ENCODE results near the gene TBCB. TPM values are rescaled to one million over a fixed set of nuclear protein-coding genes. Genes with fewer than 3 reads are reported as not detected.
"Not testable (repeated sequence)": the region's sequence is repeated elsewhere in the genome, so short reads cannot be mapped to it uniquely, and the experiment has no call there.

The TBCB gene
- total RNA-seq, 2 donors from 2014 or later, result 49.8 to 71.3 TPM

DNA sequence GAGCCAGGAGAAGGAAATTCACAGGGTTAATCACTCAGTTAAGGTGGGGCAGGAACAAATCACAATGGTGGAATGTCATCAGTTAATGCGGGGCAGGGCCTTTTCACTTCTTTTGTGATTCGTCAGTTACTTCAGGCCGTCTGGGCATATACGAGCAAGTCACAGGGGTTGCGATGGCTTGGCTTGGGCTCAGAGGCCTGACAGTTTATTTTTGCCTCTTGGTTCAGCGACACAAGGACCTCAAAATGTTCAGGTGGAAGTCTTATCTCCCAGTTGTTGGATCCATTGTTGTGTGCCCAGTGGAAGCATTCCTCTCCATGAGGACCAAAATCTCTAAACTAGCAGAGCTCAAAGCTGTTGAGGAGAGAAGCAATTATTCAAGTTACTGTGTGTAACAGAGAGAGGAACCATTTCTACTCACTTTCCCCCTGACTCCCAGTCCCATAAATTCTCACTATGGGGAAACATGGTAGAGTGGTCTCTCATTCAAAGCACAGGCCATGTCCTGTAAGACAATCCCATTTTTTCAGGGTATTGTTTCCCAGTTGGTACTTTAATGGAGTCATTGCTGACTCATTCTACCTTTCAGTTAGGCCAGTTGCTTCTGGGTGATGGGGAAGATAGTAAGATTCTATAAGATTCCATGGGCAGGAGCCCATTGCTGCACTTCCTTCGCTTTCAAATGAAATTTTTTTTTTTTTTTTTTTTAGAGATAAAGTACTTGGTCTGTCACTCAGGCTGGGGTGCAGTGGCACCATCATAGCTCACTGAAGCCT lies 45.7 kb downstream of the TBCB start:
- DNase-seq (no peak), ATAC-seq (no peak)
- Histone ChIP-seq H3K4me3 (no peak overlapping the region), H3K4me1 (no peaks in the 10 kb centered on the region), H3K27me3 (no peaks in the 10 kb centered on the region), H3K27ac (no peak overlapping the region), H3K36me3 (replicated peaks in 1 of 2; ENCODE audit: insufficient read depth in 1 of 2, low read depth in 2 of 2) (no peaks in the 10 kb centered on the region), H3K9me3 (no peaks in the 10 kb centered on the region)
- WGBS, 2 donors, result 88 to 89% methylated on average over 7 of the region's 7 CpGs
- TF ChIP-seq POLR2A (IDR thresholded peaks at IDR 0.05), result no peak
- TF ChIP-seq, protein P1, sequence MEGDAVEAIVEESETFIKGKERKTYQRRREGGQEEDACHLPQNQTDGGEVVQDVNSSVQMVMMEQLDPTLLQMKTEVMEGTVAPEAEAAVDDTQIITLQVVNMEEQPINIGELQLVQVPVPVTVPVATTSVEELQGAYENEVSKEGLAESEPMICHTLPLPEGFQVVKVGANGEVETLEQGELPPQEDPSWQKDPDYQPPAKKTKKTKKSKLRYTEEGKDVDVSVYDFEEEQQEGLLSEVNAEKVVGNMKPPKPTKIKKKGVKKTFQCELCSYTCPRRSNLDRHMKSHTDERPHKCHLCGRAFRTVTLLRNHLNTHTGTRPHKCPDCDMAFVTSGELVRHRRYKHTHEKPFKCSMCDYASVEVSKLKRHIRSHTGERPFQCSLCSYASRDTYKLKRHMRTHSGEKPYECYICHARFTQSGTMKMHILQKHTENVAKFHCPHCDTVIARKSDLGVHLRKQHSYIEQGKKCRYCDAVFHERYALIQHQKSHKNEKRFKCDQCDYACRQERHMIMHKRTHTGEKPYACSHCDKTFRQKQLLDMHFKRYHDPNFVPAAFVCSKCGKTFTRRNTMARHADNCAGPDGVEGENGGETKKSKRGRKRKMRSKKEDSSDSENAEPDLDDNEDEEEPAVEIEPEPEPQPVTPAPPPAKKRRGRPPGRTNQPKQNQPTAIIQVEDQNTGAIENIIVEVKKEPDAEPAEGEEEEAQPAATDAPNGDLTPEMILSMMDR (IDR thresholded peaks at IDR 0.05), result no peak
- intact Hi-C loops (cut with DNase I), result no loop called here

DNA sequence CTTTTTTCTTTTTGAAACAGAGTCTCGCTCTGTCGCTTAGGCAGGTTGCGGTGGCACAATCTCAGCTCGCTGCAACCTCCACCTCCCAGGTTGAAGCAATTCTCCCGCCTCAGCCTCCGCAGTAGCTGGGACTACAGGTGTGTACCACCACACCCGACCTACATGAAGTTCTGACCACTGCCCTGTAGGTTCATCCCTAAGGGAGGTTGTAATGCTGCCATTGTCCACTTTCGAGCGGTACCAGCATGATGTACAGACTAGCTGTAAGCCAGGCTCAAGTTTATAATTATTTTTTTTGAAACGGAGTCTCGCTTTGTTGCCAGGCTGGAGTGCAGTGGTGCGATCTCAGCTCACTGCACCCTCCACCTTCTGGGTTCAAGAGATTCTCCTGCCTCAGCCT lies 48.5 kb downstream of the TBCB start:
- Histone ChIP-seq H3K27me3 (no peaks in the 10 kb centered on the region), H3K27ac (no peak overlapping the region), H3K4me1 (peaks cover 3% of the 10 kb centered on the region), H3K36me3 (replicated peaks in 1 of 2; ENCODE audit: insufficient read depth in 1 of 2, low read depth in 2 of 2) (no peaks in the 10 kb centered on the region), H3K4me3 (no peak overlapping the region), H3K9me3 (no peaks in the 10 kb centered on the region)
- no peak for TF ChIP-seq POLR2A (IDR thresholded peaks at IDR 0.05)
- TF ChIP-seq, protein P1 (IDR thresholded peaks at IDR 0.05), result no peak
- 93 to 94% methylated on average over 12 of the region's 12 CpGs for WGBS, 2 donors
- ATAC-seq, result no peak
- intact Hi-C loops (cut with DNase I), result no loop called here
- DNase-seq, result no peak

DNA sequence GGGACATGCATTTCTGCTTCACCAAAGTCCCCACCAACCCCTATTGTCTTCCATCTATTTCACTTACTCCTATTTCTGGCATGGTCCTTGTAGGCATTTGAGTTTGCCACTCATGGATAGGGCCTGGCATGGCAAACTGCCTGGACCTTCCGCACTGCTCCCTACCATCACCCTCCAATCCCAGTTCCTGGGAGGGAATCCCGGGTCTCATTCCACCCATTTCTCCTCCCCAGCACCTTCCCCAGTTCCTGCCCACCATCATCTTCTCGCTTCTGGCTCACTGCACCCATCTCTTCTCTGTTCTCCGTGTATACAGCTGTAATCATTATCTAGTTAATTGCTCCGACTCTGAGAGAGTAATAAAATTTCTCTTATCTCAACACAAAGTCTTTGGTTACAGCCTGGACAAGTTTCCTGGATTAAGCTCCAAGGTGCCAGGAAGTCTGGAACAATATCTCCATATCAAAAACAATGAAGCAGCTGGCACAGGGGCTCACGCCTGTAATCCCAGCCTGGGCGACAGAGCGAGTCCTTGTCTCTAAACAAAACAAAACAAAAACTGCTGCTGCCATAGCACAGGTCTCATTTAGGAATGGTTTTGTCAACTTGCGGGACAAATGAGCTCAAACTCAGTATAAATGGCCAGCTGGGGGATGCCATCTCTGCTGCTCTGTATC lies 54.0 kb downstream of the TBCB start:
- Histone ChIP-seq H3K9me3 (no peaks in the 10 kb centered on the region), H3K27me3 (no peaks in the 10 kb centered on the region), H3K4me1 (peaks cover 13% of the 10 kb centered on the region), H3K36me3 (replicated peaks in 1 of 2; ENCODE audit: insufficient read depth in 1 of 2, low read depth in 2 of 2) (no peaks in the 10 kb centered on the region), H3K4me3 (no peak overlapping the region), H3K27ac (peak overlapping the region in 2 of 4 donors; percentile 51 to 53)
- DNase-seq (peak in 2 of 4 donors; percentile 16 to 25), ATAC-seq (peak; percentile 61)
- intact Hi-C loops (cut with DNase I), result no loop called here
- TF ChIP-seq POLR2A (IDR thresholded peaks at IDR 0.05), result no peak
- TF ChIP-seq, protein P1 (IDR thresholded peaks at IDR 0.05), result no peak
- 26 to 33% methylated on average over 9 of the region's 9 CpGs for WGBS, 2 donors

DNA sequence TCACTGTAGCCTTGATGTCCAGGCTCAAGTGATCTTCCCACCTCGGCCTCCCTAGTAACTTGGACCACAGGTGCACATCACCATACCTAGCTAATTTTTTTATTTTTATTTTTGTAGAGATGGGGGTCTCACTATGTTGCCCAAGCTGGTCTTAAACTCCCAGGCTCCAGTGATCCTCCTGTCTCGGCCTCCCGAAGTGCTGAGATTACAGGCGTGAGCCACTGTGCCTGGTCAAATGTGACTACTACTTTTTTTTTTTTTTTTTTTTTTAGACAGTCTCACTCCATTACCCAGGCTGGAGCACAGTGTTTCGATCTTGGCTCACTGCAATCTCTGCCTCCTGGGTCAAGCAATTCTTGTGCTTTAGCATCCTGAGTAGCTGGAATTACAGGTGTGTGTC lies 57.6 kb downstream of the TBCB start:
- intact Hi-C loops (cut with DNase I), result loop anchor here (5.0 kb wide), 1 partner anchor 51 kb away; no protein-coding TSS in a partner anchor
- Histone ChIP-seq H3K4me3 (no peak overlapping the region), H3K36me3 (replicated peaks in 1 of 2; ENCODE audit: insufficient read depth in 1 of 2, low read depth in 2 of 2) (no peaks in the 10 kb centered on the region), H3K9me3 (no peaks in the 10 kb centered on the region), H3K27me3 (no peaks in the 10 kb centered on the region), H3K27ac (no peak overlapping the region), H3K4me1 (peaks cover 13% of the 10 kb centered on the region)
- ATAC-seq, result no peak
- TF ChIP-seq, protein P1 (IDR thresholded peaks at IDR 0.05), result no peak
- no peak for TF ChIP-seq POLR2A (IDR thresholded peaks at IDR 0.05)
- WGBS, 2 donors, result 77 to 79% methylated on average over 5 of the region's 5 CpGs
- DNase-seq, result no peak

DNA sequence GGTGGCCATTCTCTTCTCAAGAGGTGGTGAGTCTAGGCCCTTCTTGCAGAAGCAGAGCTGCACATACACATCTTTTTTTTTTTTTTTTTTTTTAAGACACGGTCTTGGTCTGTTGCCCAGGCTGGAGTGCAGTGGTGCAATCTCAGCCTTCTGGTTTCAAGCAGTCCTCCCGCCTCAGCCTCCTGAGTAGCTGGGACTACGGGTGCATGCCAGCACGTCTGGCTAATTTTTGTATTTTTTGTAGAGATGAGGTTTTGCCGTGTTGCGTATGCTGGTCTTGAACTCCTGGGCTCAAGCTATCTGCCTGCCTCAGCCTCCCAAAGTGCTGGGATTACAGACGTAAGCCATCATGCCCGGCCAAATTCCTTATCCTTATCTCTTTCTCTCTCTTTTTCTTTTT lies 58.6 kb downstream of the TBCB start:
- intact Hi-C loops (cut with DNase I), result loop anchor here (5.0 kb wide), 1 partner anchor 52 kb away; no protein-coding TSS in a partner anchor
- not testable (repeated sequence) for DNase-seq; ATAC-seq; H3K4me3 ChIP-seq; H3K36me3 ChIP-seq (replicated peaks in 1 of 2; ENCODE audit: insufficient read depth in 1 of 2, low read depth in 2 of 2); H3K27ac ChIP-seq; H3K27me3 ChIP-seq; H3K9me3 ChIP-seq
- H3K4me1 ChIP-seq, result peaks cover 10% of the 10 kb centered on the region
- WGBS, 2 donors, result 74 to 76% methylated on average over 7 to 8 of the region's 8 CpGs

Data from body of pancreas (tissue), 4 donors.